Measurements from ENCODE around the gene FOSB. TPM values are rescaled to one million over a fixed set of nuclear protein-coding genes. Genes with fewer than 3 reads are reported as not detected.
A peak's percentile ranks its signal among the peaks of the same experiment; 100 is the strongest.

The FOSB gene
- total RNA-seq, 1 experiment from 2014 or later, result 1.9 TPM

GRCh38 chr19:45492627-45493470 is 25.1 kb downstream of the FOSB start:
- H3K4me3 ChIP-seq (ENCODE audit: low read depth, low read length, poor library complexity, severe bottlenecking), result peak overlapping the region; percentile 46
- no peaks in the 10 kb centered on the region for H3K36me3 ChIP-seq (ENCODE audit: insufficient read depth, low read length, poor library complexity, severe bottlenecking)
- peak; percentile 65 for DNase-seq (ENCODE audit: low spot score)
- intact Hi-C loops (cut with micrococcal nuclease; ENCODE audit: unreplicated experiment), result no loop called here
- H3K27me3 ChIP-seq (replicated peaks; ENCODE audit: insufficient read depth, low read depth, low read length, poor library complexity), result no peaks in the 10 kb centered on the region
- H3K27ac ChIP-seq (ENCODE audit: low read depth, low read length, poor library complexity, severe bottlenecking), result peak overlapping the region; percentile 4
- H3K4me1 ChIP-seq (ENCODE audit: insufficient read depth, low read length, poor library complexity, severe bottlenecking), result peaks cover 11% of the 10 kb centered on the region
- no peaks in the 10 kb centered on the region for H3K9me3 ChIP-seq (ENCODE audit: low read depth, low read length, poor library complexity, severe bottlenecking)
- no peak for TF ChIP-seq CTCF (conservative IDR thresholded peaks at IDR 0.05; ENCODE audit: low read depth, low read length)
- no peak for TF ChIP-seq EZH2 (IDR thresholded peaks at IDR 0.05; ENCODE audit: borderline replicate concordance, low read depth, low read length, poor library complexity, severe bottlenecking)
- POLR2A ChIA-PET (ENCODE audit: low non-redundant PET), result no interaction called here
- BruUV-seq (replicated peaks), result no TSS peak
- CTCF ChIA-PET, result no interaction called here

GRCh38 chr19:45494261-45494916 is 26.6 kb downstream of the FOSB start:
- peaks cover 22% of the 10 kb centered on the region for H3K4me1 ChIP-seq (ENCODE audit: insufficient read depth, low read length, poor library complexity, severe bottlenecking)
- POLR2A ChIA-PET (ENCODE audit: low non-redundant PET), result no interaction called here
- no peaks in the 10 kb centered on the region for H3K27me3 ChIP-seq (replicated peaks; ENCODE audit: insufficient read depth, low read depth, low read length, poor library complexity)
- DNase-seq (ENCODE audit: low spot score), result no peak
- H3K4me3 ChIP-seq (ENCODE audit: low read depth, low read length, poor library complexity, severe bottlenecking), result no peak overlapping the region
- CTCF ChIA-PET, result interaction anchor here (0.6 to 1.1 kb wide), 4 partner anchors 9 to 152 kb away, joined by 3 to 4 read pairs (median 3); no protein-coding TSS in a partner anchor
- no TSS peak for BruUV-seq (replicated peaks)
- H3K9me3 ChIP-seq (ENCODE audit: low read depth, low read length, poor library complexity, severe bottlenecking), result no peaks in the 10 kb centered on the region
- intact Hi-C loops (cut with micrococcal nuclease; ENCODE audit: unreplicated experiment), result no loop called here
- TF ChIP-seq EZH2 (IDR thresholded peaks at IDR 0.05; ENCODE audit: borderline replicate concordance, low read depth, low read length, poor library complexity, severe bottlenecking), result no peak
- TF ChIP-seq CTCF (conservative IDR thresholded peaks at IDR 0.05; ENCODE audit: low read depth, low read length), result no peak
- H3K36me3 ChIP-seq (ENCODE audit: insufficient read depth, low read length, poor library complexity, severe bottlenecking), result no peaks in the 10 kb centered on the region
- no peak overlapping the region for H3K27ac ChIP-seq (ENCODE audit: low read depth, low read length, poor library complexity, severe bottlenecking)

GRCh38 chr19:45495178-45495577 is 27.4 kb downstream of the FOSB start:
- POLR2A ChIA-PET (ENCODE audit: low non-redundant PET), result no interaction called here
- no peak overlapping the region for H3K27ac ChIP-seq (ENCODE audit: low read depth, low read length, poor library complexity, severe bottlenecking)
- CTCF ChIA-PET, result interaction anchor here (0.6 to 1.9 kb wide), 3 partner anchors 10 to 147 kb away, joined by 3 to 11 read pairs (median 3); no protein-coding TSS in a partner anchor
- intact Hi-C loops (cut with micrococcal nuclease; ENCODE audit: unreplicated experiment), result no loop called here
- no peaks in the 10 kb centered on the region for H3K27me3 ChIP-seq (replicated peaks; ENCODE audit: insufficient read depth, low read depth, low read length, poor library complexity)
- H3K9me3 ChIP-seq (ENCODE audit: low read depth, low read length, poor library complexity, severe bottlenecking), result no peaks in the 10 kb centered on the region
- H3K4me3 ChIP-seq (ENCODE audit: low read depth, low read length, poor library complexity, severe bottlenecking), result no peak overlapping the region
- H3K36me3 ChIP-seq (ENCODE audit: insufficient read depth, low read length, poor library complexity, severe bottlenecking), result no peaks in the 10 kb centered on the region
- DNase-seq (ENCODE audit: low spot score), result no peak
- BruUV-seq (replicated peaks), result no TSS peak
- TF ChIP-seq CTCF (conservative IDR thresholded peaks at IDR 0.05; ENCODE audit: low read depth, low read length), result no peak
- TF ChIP-seq EZH2 (IDR thresholded peaks at IDR 0.05; ENCODE audit: borderline replicate concordance, low read depth, low read length, poor library complexity, severe bottlenecking), result no peak
- peaks cover 22% of the 10 kb centered on the region for H3K4me1 ChIP-seq (ENCODE audit: insufficient read depth, low read length, poor library complexity, severe bottlenecking)

All from A673 (cell line).